Smooth muscle cell (in vitro differentiated cells): Measurements from ENCODE around the gene ZBTB22. TPM values are rescaled to one million over a fixed set of nuclear protein-coding genes. Genes with fewer than 3 reads are reported as not detected.
A peak's percentile ranks its signal among the peaks of the same experiment; 100 is the strongest.
"Not testable (repeated sequence)": the region's sequence is repeated elsewhere in the genome, so short reads cannot be mapped to it uniquely, and the experiment has no call there.

Experiments
- DNase-seq: peaks from one replicate; lab custom pipeline; 2025; ENCODE audit not compliant: unreplicated experiment; lab: John Stamatoyannopoulos, UW
- H2AFZ ChIP-seq: fragments of 200-600 bp; sonication (generic); 2 replicates; pipeline ENCODE4 v1.6.0; 2016; ENCODE audit warnings: antibody characterized with exemption, low read depth, mild to moderate bottlenecking
- H3F3A ChIP-seq: fragments of 200-600 bp; sonication (generic); 2 replicates; pipeline ENCODE4 v1.6.0; 2017; ENCODE audit warnings: antibody characterized with exemption, low read depth
- H3K27ac ChIP-seq: fragments of 200-600 bp; sonication (generic); 2 replicates; pipeline ENCODE4 v1.5.1; 2016; ENCODE audit warnings: low read depth, mild to moderate bottlenecking
- H3K27me3 ChIP-seq: fragments of 200-600 bp; sonication (generic); 2 replicates; pipeline ENCODE4 v1.6.1; 2016; ENCODE audit warnings: low read depth, mild to moderate bottlenecking
- H3K36me3 ChIP-seq: fragments of 200-600 bp; sonication (generic); 2 replicates; pipeline ENCODE4 v1.5.1; 2016; ENCODE audit warnings: low read depth
- H3K4me1 ChIP-seq: fragments of 200-600 bp; sonication (generic); 2 replicates; pipeline ENCODE4 v1.5.1; 2016; ENCODE audit warnings: low read depth
- H3K4me2 ChIP-seq: fragments of 200-600 bp; sonication (generic); 2 replicates; pipeline ENCODE4 v1.6.0; 2016; ENCODE audit warnings: mild to moderate bottlenecking
- H3K4me3 ChIP-seq: fragments of 200-600 bp; sonication (generic); 2 replicates; pipeline ENCODE4 v1.5.1; 2016; ENCODE audit warnings: mild to moderate bottlenecking
- H3K79me2 ChIP-seq: fragments of 200-600 bp; sonication (generic); 2 replicates; pipeline ENCODE4 v1.6.0; 2016; ENCODE audit warnings: low read depth, mild to moderate bottlenecking
- H3K9ac ChIP-seq: fragments of 200-600 bp; sonication (generic); 2 replicates; pipeline ENCODE4 v1.6.0; 2016; ENCODE audit warnings: low read depth
- H3K9me3 ChIP-seq: fragments of 200-600 bp; sonication (generic); replicated peaks from 2 replicates; pipeline ENCODE4 v1.5.1; 2016; ENCODE audit warnings: low read depth
- H4K20me1 ChIP-seq: fragments of 200-600 bp; sonication (generic); 2 replicates; pipeline ENCODE4 v1.6.0; 2016; ENCODE audit warnings: low read depth
- CTCF ChIP-seq: fragments of 200-600 bp; sonication (generic); IDR thresholded peaks from 2 replicates; pipeline ENCODE4 v1.5.1; 2017; ENCODE audit warnings: borderline replicate concordance, mild to moderate bottlenecking, antibody characterized with exemption; ENCODE audit not compliant: insufficient read depth, poor library complexity, severe bottlenecking
- WGBS: methylation state at CpG from one replicate; pipeline ENCODE4 v1.1.7; 2016; ENCODE audit warnings: low lambda C conversion rate; 5-methylcytosine and 5-hydroxymethylcytosine counted together
- polyA plus RNA-seq: library from polyadenylated mRNA; unstranded; fragments of >200 nt; fragmentation: Nextera tagmentation; extraction: Ambion mirVana; gene quantifications from 2 replicates; pipeline ENCODE4 v1.2.1, GENCODE V29; 2016
- total RNA-seq: library from RNA; depleted of rRNA; stranded (reverse); fragments of >200 nt; gene quantifications from 2 replicates; pipeline ENCODE4 v1.2.3, GENCODE V29; 2014

ZBTB22 gene, protein sequence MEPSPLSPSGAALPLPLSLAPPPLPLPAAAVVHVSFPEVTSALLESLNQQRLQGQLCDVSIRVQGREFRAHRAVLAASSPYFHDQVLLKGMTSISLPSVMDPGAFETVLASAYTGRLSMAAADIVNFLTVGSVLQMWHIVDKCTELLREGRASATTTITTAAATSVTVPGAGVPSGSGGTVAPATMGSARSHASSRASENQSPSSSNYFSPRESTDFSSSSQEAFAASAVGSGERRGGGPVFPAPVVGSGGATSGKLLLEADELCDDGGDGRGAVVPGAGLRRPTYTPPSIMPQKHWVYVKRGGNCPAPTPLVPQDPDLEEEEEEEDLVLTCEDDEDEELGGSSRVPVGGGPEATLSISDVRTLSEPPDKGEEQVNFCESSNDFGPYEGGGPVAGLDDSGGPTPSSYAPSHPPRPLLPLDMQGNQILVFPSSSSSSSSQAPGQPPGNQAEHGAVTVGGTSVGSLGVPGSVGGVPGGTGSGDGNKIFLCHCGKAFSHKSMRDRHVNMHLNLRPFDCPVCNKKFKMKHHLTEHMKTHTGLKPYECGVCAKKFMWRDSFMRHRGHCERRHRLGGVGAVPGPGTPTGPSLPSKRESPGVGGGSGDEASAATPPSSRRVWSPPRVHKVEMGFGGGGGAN
- total RNA-seq, result 9.6 and 11.0 TPM in 2 replicates
- 22.9 and 24.9 TPM in 2 replicates for polyA plus RNA-seq

- Histone ChIP-seq H3K27me3 (no peaks in the 10 kb centered on the region), H3K79me2 (peaks cover 29% of the 10 kb centered on the region), H3K9ac (peak within 1 kb of the TSS; percentile 88), H3K4me2 (peak within 1 kb of the TSS; percentile 96), H3K36me3 (no peaks in the 10 kb centered on the region), H4K20me1 (peaks cover 7% of the 10 kb centered on the region), H3K27ac (peak within 1 kb of the TSS; percentile 97), H3F3A (peaks cover 37% of the 10 kb centered on the region), H3K4me1 (peaks cover 36% of the 10 kb centered on the region), H2AFZ (peak within 1 kb of the TSS; percentile 89), H3K4me3 (peak within 1 kb of the TSS; percentile 93), H3K9me3 (no peaks in the 10 kb centered on the region)
- DNase-seq, result peak; percentile 95
- 1% methylated on average over 35 of the region's 44 CpGs for WGBS
- TF ChIP-seq CTCF, result no peak
Measured at GRCh38 chr6:33317669-33318425, at the start of gene ZBTB22. ZBTB22 (minus strand) TSS chr6:33317744; CDS start chr6:33316916, 828 bp downstream.

DNA sequence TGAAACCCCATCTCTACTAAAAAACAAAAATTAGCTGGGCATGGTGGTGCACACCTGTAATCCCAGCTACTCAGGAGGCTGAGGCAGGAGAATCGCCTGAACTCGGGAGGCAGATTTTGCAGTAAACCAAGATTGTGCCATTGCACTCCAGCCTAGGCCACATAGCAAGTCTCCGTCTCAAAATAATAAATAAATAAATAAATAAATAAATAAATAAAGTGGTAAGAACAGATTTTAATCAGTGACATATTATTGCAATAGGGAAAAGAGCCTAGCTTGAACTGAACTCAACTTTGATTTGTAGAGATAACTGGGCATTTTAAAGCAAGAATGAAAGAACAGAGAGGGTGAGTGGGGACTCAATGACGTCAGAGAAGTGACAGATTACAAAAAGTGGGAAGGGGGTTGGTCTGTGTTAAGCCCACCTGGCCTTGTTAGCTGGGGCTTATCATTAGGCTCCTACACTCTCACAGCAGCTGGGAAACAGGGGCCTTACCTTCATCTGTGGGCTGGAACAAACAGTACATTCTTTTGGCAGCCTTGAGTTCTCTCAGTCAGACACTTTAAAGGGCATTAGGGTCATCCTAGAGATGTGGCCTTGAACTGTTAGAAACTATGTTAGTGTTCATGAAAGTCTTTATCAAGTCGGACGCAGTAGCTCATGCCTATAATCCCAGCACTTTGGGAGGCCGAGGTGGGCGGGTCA is 49.6 kb upstream of the ZBTB22 start:
- no peaks in the 10 kb centered on the region for H3K9me3 ChIP-seq
- H2AFZ ChIP-seq, result no peak overlapping the region
- no peaks in the 10 kb centered on the region for H4K20me1 ChIP-seq
- H3K27ac ChIP-seq, result no peak overlapping the region
- no peak for DNase-seq
- peaks cover 3% of the 10 kb centered on the region for H3K4me1 ChIP-seq
- no peak overlapping the region for H3K9ac ChIP-seq
- H3K4me2 ChIP-seq, result no peak overlapping the region
- no peaks in the 10 kb centered on the region for H3F3A ChIP-seq
- no peaks in the 10 kb centered on the region for H3K79me2 ChIP-seq
- 88% methylated on average over 8 of the region's 8 CpGs for WGBS
- TF ChIP-seq CTCF, result no peak
- H3K27me3 ChIP-seq, result no peaks in the 10 kb centered on the region
- H3K4me3 ChIP-seq, result no peak overlapping the region
- H3K36me3 ChIP-seq, result no peaks in the 10 kb centered on the region

- not testable (repeated sequence) for H3K4me3 ChIP-seq, H4K20me1 ChIP-seq, H3K9ac ChIP-seq, H3K79me2 ChIP-seq, H3K4me1 ChIP-seq, H3K27ac ChIP-seq, H3F3A ChIP-seq, H2AFZ ChIP-seq, H3K27me3 ChIP-seq, H3K4me2 ChIP-seq, H3K9me3 ChIP-seq, H3K36me3 ChIP-seq, DNase-seq
- WGBS, result 83% methylated on average over 10 of the region's 10 CpGs
Measured at GRCh38 chr6:33365206-33365971, 47.8 kb upstream of the ZBTB22 start.

DNA sequence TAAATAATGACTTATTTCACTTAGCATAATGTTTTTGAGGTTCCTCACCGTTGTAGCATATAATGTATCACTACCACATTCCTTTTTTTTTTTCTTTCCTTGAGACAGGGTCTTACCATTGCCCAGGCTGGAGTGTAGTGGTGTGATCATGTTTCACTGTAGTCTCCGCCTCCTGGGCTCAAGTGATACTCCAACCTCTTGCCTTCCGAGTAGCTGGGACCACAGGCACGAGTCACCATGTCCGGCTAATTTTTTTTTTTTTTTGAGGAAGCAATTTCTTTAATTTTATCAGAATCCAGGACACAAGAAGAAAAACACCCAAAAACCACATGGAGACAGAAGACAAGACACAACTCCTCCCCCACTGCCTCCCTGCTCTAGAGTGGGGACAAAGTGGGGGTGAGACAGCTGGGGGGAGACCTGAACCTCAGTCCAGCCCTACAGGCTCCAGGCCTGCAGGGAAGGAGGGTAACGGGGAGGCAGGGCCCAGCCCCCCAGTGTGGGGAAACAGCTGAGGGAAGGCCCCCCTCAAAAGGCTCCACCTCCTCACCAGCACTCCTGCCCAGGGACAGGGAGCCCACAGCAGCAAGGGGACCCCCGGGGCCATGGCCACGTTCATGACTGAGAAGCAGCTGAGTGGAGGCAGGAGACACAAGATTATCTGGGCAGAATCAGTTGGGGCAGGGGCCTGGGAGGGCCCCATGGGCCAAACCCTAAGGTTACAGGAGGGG is 47.1 kb upstream of the ZBTB22 start:
- WGBS, result 34% methylated on average over 7 of the region's 8 CpGs

DNA sequence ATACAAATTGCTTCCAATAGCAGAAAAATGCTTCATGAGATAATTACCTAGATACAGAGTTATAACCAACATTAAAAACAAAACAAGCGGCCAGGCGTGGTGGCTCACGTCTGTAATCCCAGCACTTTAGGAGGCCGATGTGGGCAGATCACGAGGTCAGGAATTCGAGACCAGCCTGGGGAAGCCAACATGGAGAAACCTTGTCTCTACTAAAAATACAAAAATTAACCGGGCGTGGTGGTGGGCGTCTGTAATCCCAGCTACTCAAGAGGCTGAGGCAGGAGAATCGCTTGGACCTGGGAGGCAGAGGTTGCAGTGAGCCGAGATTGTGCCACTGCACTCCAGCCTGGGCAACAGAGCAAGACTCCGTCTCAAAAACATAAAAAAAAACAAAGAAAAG is 45.9 kb upstream of the ZBTB22 start:
- H3K4me1 ChIP-seq, H3K79me2 ChIP-seq, H3K4me3 ChIP-seq, H3K9ac ChIP-seq, H3F3A ChIP-seq, H3K27me3 ChIP-seq, H3K9me3 ChIP-seq, H2AFZ ChIP-seq, H3K36me3 ChIP-seq, H3K4me2 ChIP-seq, DNase-seq, H3K27ac ChIP-seq, H4K20me1 ChIP-seq: not testable (repeated sequence)
- WGBS, result 85% methylated on average over 12 of the region's 12 CpGs

More for the DNA sequence above, 47.1 kb upstream of the ZBTB22 start:
- H3K27ac ChIP-seq, H3K9ac ChIP-seq, DNase-seq, H3K36me3 ChIP-seq, H3K9me3 ChIP-seq, H3K79me2 ChIP-seq, H3K4me1 ChIP-seq, H3K4me2 ChIP-seq, H2AFZ ChIP-seq, H3K4me3 ChIP-seq, H3F3A ChIP-seq, H3K27me3 ChIP-seq, H4K20me1 ChIP-seq: not testable (repeated sequence)
